ENCODE measurements around the gene CELF4. TPM values are rescaled to one million over a fixed set of nuclear protein-coding genes. Genes with fewer than 3 reads are reported as not detected.

CELF4 gene
- total RNA-seq, 2 donors from 2014 or later, result not detected

DNA sequence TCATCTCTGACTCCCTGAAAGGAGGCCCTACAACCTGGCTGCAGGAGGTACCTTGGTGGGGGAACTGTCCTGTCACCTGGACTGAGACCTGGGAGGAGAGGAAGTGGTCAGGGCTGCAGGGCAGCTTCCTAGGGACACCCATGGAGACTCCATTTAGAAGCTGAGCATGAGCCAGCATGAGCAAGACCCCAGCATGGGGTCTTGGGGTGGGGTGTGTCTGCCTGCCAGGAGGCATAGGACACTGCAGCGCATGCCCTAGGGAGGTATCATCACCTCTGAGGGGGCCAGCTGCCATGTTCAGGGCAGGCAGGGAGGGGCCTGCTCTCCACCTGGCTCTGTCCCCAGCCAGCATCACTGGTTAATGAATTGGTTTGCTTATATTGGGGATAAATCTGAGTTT, 249.7 kb downstream of the CELF4 start:
- no peaks in the 10 kb centered on the region for H3K9me3 Mint-ChIP-seq
- no peak for ATAC-seq
- no peaks in the 10 kb centered on the region for H3K36me3 Mint-ChIP-seq
- H3K27ac Mint-ChIP-seq, result no peak overlapping the region
- no peak for DNase-seq (ENCODE audit: low spot score in 2 of 2)

DNA sequence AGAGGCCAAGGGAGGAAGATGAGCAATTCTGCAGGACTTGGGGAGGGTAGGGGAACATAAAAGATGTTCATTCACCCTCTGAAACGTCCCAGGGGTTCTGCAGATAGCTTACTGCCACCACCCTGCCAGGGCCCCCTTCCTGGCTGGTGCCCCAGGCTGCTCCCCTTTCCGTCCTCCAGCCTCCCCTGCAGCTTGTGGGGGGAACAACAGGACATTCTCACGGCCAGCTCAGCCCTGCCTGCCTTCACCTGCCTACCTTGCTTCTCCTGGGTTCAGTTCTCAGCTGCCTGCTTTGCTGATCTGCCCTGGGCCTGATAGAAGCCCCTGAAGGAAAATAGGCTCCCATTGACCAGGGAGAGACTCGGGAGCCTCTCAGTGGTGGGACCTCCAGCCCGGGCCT, 251.1 kb downstream of the CELF4 start:
- no peak for DNase-seq (ENCODE audit: low spot score in 2 of 2)
- H3K27ac Mint-ChIP-seq, result no peak overlapping the region
- ATAC-seq, result no peak
- no peaks in the 10 kb centered on the region for H3K36me3 Mint-ChIP-seq
- H3K9me3 Mint-ChIP-seq, result no peaks in the 10 kb centered on the region

DNA sequence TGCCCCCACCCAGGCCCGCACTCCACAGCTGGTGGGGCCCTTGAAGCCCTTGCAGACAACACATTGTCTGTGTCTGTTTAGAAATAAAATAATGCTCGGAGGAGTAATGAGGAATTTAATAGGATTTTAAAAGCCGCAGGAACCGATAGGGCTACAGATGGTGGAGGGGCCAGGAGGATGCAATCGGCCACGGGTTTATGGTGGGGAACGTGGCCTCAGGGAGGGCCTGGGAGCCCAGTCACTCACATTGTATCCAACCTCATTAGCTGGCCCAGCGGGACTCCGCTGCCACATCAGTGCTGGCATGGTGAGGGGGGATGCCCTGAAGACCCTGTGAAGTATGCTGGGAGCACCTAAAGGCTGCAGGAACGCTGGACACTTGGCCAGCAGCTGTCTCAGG, 252.0 kb downstream of the CELF4 start:
- no peaks in the 10 kb centered on the region for H3K36me3 Mint-ChIP-seq
- H3K27ac Mint-ChIP-seq, result no peak overlapping the region
- H3K9me3 Mint-ChIP-seq, result no peaks in the 10 kb centered on the region
- DNase-seq (ENCODE audit: low spot score in 2 of 2), result no peak
- no peak for ATAC-seq

- no peak overlapping the region for H3K27ac Mint-ChIP-seq
- H3K36me3 Mint-ChIP-seq, result no peaks in the 10 kb centered on the region
- H3K9me3 Mint-ChIP-seq, result no peaks in the 10 kb centered on the region
- DNase-seq (ENCODE audit: low spot score in 2 of 2) (no peak), ATAC-seq (no peak)
Observed at GRCh38 chr18:37309861-37310260, 255.7 kb downstream of the CELF4 start.

GRCh38 chr18:37309059-37309458, 256.5 kb downstream of the CELF4 start:
- DNase-seq (ENCODE audit: low spot score in 2 of 2) (no peak), ATAC-seq (no peak)
- no peak overlapping the region for H3K27ac Mint-ChIP-seq
- H3K9me3 Mint-ChIP-seq, result no peaks in the 10 kb centered on the region
- no peaks in the 10 kb centered on the region for H3K36me3 Mint-ChIP-seq

DNA sequence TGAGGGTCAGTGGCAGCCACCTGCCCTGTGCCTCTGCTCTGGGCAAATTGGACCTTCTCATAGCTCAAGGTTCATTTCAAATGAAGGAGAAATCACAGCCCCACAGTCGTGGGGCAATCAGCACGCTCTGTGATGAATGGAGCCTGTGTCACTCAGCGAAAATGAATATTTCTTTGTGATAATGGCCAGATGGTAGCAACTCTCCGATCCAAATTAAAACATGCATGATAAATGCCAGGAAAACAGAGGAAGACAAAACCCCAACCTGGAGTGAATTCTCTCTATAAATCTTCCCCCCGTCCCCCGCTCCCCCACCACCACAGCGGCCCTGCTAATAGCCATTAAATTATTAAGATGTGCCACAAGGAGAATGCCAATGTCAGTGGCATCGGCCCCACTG, 258.4 kb downstream of the CELF4 start:
- Mint-ChIP-seq H3K9me3 (no peaks in the 10 kb centered on the region), H3K36me3 (no peaks in the 10 kb centered on the region), H3K27ac (no peak overlapping the region)
- DNase-seq (ENCODE audit: low spot score in 2 of 2) (no peak), ATAC-seq (no peak)

DNA sequence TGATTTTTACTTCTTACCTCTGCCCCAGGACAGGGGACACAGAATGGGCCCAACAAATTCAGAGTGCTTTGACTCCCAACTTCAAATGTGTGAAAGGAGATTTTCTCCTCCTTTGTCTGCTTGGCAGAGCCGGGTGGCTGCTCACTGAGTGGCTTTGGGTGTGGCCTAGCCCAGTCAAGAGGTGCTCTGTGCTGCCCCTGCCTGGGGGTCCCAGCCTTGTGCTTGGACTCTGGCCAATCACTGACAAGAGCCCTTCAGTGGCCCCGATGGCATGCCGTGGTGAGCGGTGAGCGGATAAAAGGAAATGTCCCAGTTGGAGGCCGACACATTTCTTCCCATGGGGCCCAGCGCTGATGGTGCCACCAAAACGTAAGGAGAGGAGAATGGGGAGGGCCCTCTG, 259.2 kb downstream of the CELF4 start:
- H3K27ac Mint-ChIP-seq, result no peak overlapping the region
- H3K36me3 Mint-ChIP-seq, result no peaks in the 10 kb centered on the region
- DNase-seq (ENCODE audit: low spot score in 2 of 2) (no peak), ATAC-seq (no peak)
- H3K9me3 Mint-ChIP-seq, result no peaks in the 10 kb centered on the region

- H3K27ac Mint-ChIP-seq, result no peak overlapping the region
- ATAC-seq (no peak), DNase-seq (ENCODE audit: low spot score in 2 of 2) (no peak)
- H3K36me3 Mint-ChIP-seq, result no peaks in the 10 kb centered on the region
- H3K9me3 Mint-ChIP-seq, result no peaks in the 10 kb centered on the region
Observed at GRCh38 chr18:37305066-37305465, 260.5 kb downstream of the CELF4 start.

DNA sequence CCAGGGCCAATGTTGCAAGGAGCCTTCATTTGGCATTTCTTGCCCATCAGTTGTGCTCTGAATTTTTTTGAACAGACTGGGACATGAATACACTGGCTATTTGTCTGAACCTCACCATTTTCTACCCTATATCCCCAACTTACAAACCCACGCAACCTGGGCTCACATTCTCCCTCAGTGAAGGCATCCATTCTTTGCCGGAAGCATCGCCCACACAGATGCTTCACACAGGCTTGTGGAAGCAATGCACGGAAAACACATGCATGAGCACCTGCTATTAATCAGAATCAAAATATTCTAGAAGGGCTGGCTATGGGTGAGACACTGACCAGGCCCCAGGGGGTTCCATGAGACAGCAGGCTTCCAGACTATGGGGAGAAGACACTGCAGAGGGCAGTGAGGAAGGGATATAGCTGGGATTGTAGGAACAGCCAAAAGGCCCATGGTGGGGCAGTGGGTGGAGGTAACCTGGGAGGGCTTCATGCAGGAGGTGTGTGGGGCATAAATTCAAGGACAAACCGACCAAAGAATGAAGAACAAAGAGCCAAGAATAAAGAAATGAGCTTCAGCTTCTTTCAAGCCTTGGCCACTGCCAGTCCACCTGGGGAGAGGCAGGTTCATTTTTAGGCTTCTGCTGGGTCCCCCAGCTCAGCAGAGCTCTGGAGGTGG, 261.5 kb downstream of the CELF4 start:
- Mint-ChIP-seq H3K36me3 (no peaks in the 10 kb centered on the region), H3K9me3 (no peaks in the 10 kb centered on the region), H3K27ac (no peak overlapping the region)
- no peak for DNase-seq (ENCODE audit: low spot score in 2 of 2)
- ATAC-seq, result no peak

DNA sequence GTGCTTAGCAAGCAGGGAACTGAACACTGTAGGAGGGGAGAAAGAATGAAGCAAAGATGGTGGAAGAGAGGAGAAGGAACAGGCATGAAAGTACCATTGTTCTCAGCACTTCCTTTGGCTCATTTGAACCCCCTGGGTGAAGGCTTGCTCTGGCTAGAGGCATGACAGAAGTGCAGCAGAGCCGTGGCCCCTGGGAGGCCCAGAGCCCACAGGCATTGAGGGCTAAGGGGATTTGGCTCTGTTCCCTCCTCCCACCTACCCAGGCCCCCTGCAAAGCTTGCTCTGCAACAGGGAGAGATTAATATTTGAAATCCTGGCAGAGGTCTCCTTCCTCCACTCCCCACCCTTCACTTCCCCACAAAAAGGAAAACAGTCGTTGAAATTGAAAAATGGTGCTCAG, 262.6 kb downstream of the CELF4 start:
- Mint-ChIP-seq H3K27ac (no peak overlapping the region), H3K36me3 (no peaks in the 10 kb centered on the region), H3K9me3 (no peaks in the 10 kb centered on the region)
- DNase-seq (ENCODE audit: low spot score in 2 of 2) (no peak), ATAC-seq (no peak)

DNA sequence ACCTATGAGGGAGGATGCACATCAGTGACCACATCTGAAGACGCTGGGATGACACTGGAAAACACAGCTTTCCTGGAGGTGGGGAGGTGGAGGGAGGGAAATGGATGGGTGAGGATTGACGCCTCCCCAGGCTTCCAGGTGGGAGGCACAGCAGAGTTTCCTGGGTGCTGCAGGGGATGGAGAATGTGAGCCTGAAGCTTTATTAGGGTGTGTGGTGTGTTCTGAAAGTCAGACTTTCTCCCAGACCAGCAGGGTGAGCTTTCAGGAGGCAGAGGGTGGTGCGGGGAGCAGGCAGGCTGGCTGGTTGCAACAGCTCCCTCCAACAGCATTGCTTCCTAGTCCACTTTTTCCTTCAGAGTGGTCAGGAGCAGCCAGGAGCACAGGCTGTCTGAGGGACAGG, 263.1 kb downstream of the CELF4 start:
- no peak for ATAC-seq
- Mint-ChIP-seq H3K27ac (no peak overlapping the region), H3K9me3 (no peaks in the 10 kb centered on the region), H3K36me3 (no peaks in the 10 kb centered on the region)
- no peak for DNase-seq (ENCODE audit: low spot score in 2 of 2)

- peak overlapping the region in 1 of 2 donors; percentile 50 for H3K27ac Mint-ChIP-seq
Observed at GRCh38 chr18:37299471-37300304, 265.9 kb downstream of the CELF4 start.

GRCh38 chr18:37298816-37299215, 266.8 kb downstream of the CELF4 start:
- Mint-ChIP-seq H3K9me3 (no peaks in the 10 kb centered on the region), H3K27ac (peak overlapping the region in 1 of 2 donors; percentile 74), H3K36me3 (no peaks in the 10 kb centered on the region)
- ATAC-seq, result no peak
- DNase-seq (ENCODE audit: low spot score in 2 of 2), result no peak

More at GRCh38 chr18:37299471-37300304, 265.9 kb downstream of the CELF4 start:
- no peak for DNase-seq (ENCODE audit: low spot score in 2 of 2)
- Mint-ChIP-seq H3K9me3 (no peaks in the 10 kb centered on the region), H3K36me3 (no peaks in the 10 kb centered on the region)
- ATAC-seq, result peak in 1 of 2 donors; percentile 59

GRCh38 chr18:37297106-37297505, 268.5 kb downstream of the CELF4 start:
- no peaks in the 10 kb centered on the region for H3K36me3 Mint-ChIP-seq
- ATAC-seq (no peak), DNase-seq (ENCODE audit: low spot score in 2 of 2) (no peak)
- no peak overlapping the region for H3K27ac Mint-ChIP-seq
- H3K9me3 Mint-ChIP-seq, result no peaks in the 10 kb centered on the region

DNA sequence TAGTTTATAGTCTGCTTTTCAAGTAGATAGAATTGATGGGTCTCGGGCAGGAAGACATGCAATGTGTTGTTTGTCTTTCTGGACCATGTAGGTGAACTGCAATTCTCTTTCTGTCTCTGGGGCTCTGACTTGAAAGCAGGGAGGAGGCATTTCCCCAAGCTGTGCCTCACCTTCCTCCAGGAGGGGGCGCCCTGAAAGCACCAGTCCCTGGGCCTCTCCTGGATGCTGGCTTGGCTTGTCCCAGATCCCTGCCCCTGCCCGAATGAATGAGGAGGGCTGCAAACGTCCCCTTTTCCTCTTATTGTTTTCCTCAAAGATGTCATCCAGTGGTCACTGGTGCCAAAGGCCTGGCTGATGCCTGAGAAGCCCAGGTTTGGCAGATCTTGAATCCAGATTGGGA, 270.6 kb downstream of the CELF4 start:
- ATAC-seq (no peak), DNase-seq (ENCODE audit: low spot score in 2 of 2) (peak in 1 of 2 donors; percentile 22)
- Mint-ChIP-seq H3K27ac (no peak overlapping the region), H3K36me3 (no peaks in the 10 kb centered on the region), H3K9me3 (no peaks in the 10 kb centered on the region)

DNA sequence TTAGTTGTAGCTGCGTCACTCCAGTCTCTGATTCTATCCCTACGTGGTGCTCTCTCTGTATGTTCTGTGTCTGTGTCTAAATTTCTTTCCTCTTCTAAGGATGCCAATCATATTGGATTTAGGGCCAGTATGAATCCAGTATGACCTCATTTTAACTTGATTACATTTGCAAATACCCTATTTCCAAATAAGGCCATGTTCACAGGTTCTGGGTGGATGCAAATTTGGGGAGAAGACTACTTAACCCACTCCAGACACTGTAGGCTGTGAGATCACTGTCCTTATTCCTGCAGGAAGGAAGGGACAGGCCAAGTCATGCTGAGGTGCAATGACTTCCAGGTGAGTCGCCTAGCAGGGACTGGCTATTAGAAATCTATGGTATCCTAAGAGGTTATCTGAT, 272.2 kb downstream of the CELF4 start:
- H3K36me3 Mint-ChIP-seq, result no peaks in the 10 kb centered on the region
- no peak for ATAC-seq
- no peak for DNase-seq (ENCODE audit: low spot score in 2 of 2)
- no peak overlapping the region for H3K27ac Mint-ChIP-seq
- no peaks in the 10 kb centered on the region for H3K9me3 Mint-ChIP-seq

DNA sequence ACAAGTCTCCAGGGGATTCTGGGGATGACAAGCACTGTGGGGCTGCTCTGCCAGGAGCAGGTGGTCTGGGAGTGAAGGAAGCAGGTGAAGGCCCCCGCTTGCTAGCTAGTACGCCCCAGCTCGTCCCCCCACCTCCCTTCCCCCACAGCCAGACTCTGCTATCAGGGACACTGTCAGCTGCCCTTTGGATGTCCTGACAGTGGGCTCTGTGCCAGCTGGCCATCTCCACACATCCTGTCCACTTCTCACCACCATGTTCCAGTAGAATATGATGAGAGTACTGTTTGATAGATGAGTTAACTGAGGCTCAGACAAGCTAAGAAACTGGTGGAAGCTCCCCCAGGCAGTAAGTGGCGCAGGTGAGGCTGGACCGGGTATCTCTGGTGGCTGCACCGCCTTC, 276.2 kb downstream of the CELF4 start:
- H3K9me3 Mint-ChIP-seq, result no peaks in the 10 kb centered on the region
- H3K27ac Mint-ChIP-seq, result no peak overlapping the region
- no peaks in the 10 kb centered on the region for H3K36me3 Mint-ChIP-seq
- no peak for DNase-seq (ENCODE audit: low spot score in 2 of 2)
- ATAC-seq, result no peak

- ATAC-seq (no peak), DNase-seq (ENCODE audit: low spot score in 2 of 2) (no peak)
- Mint-ChIP-seq H3K27ac (peak overlapping the region in 1 of 2 donors; percentile 24), H3K36me3 (no peaks in the 10 kb centered on the region), H3K9me3 (peaks cover 4 to 5% of the 10 kb centered on the region in 2 donors)
Observed at GRCh38 chr18:37287601-37288000, 278.0 kb downstream of the CELF4 start.

Measured in activated naive CD4-positive, alpha-beta T cell treated with anti-CD3 and anti-CD28 coated beads, Interleukin-2, amount 50 U/mL, for 72 hours (primary cell).